SIG-M5 (cell line): ENCODE results near the gene ATP6V1A.

Experiments used
- DNase-seq: peaks from one replicate; lab custom pipeline; 2025; lab: John Stamatoyannopoulos, UW

ATP6V1A gene

GRCh38 chr3:113746548-113747282 lies at the start of gene ATP6V1A:
Gene ATP6V1A, plus strand, starts transcription at chr3:113747035. Its CDS starts 31,719 bp downstream, at chr3:113778754.
- peak; percentile 32 for DNase-seq

- no peak for DNase-seq
These were observed 49.2 kb upstream of the ATP6V1A start for GRCh38 chr3:113697500-113698090.

- DNase-seq = no peak
These were observed 48.6 kb upstream of the ATP6V1A start for GRCh38 chr3:113698213-113698742.

- DNase-seq = no peak
These were observed 47.9 kb upstream of the ATP6V1A start for GRCh38 chr3:113698956-113699355.

- DNase-seq = no peak
These were observed 39.0 kb upstream of the ATP6V1A start for GRCh38 chr3:113707835-113708234.

- DNase-seq = no peak
These were observed 34.7 kb upstream of the ATP6V1A start for GRCh38 chr3:113712129-113712528.

- no peak for DNase-seq
These were observed 32.1 kb upstream of the ATP6V1A start for GRCh38 chr3:113714702-113715101.

GRCh38 chr3:113717308-113717707 lies 29.5 kb upstream of the ATP6V1A start:
- no peak for DNase-seq

- DNase-seq = no peak
These were observed 29.0 kb upstream of the ATP6V1A start for GRCh38 chr3:113717818-113718217.

GRCh38 chr3:113719294-113719693 lies 27.5 kb upstream of the ATP6V1A start:
- DNase-seq = no peak

GRCh38 chr3:113719758-113720157 lies 27.1 kb upstream of the ATP6V1A start:
- no peak for DNase-seq

- DNase-seq = no peak
These were observed 25.2 kb upstream of the ATP6V1A start for GRCh38 chr3:113721636-113722035.

- no peak for DNase-seq
These were observed 18.2 kb upstream of the ATP6V1A start for GRCh38 chr3:113728661-113729060.

GRCh38 chr3:113730550-113730949 lies 16.3 kb upstream of the ATP6V1A start:
- DNase-seq = no peak

GRCh38 chr3:113731694-113732093 lies 15.1 kb upstream of the ATP6V1A start:
- DNase-seq = no peak

GRCh38 chr3:113736548-113737089 lies 10.2 kb upstream of the ATP6V1A start:
- DNase-seq = no peak

GRCh38 chr3:113741086-113741485 lies 5.7 kb upstream of the ATP6V1A start:
- no peak for DNase-seq

GRCh38 chr3:113741620-113742019 lies 5.2 kb upstream of the ATP6V1A start:
- no peak for DNase-seq

- no peak for DNase-seq
These were observed 3.7 kb upstream of the ATP6V1A start for GRCh38 chr3:113743006-113743630.

GRCh38 chr3:113744941-113745755 lies 1.7 kb upstream of the ATP6V1A start:
- DNase-seq = peak; percentile 93

GRCh38 chr3:113745756-113746547 lies 883 bp upstream of the ATP6V1A start, which contains the start of gene NAA50:
Gene NAA50, minus strand, starts transcription at chr3:113746249. Its CDS starts 300 bp downstream, at chr3:113745949.
- peak; percentile 53 for DNase-seq
